HCT116 (cell line): ENCODE results near the gene IST1.

Experiments
- CTCF ChIP-seq, 3 experiments: fragments of 200-600 bp in 1 of 3; sonication (generic) in 1 of 3; IDR thresholded peaks in 2 of 3; conservative IDR thresholded peaks in 1 of 3; 2 replicates each; pipeline ENCODE4 v1.5.1; 2012 to 2017; ENCODE audit warnings: low read depth in 2 of 3, low read length in 2 of 3, antibody characterized with exemption in 1 of 3, borderline replicate concordance in 1 of 3, control low read depth in 1 of 3, mild to moderate bottlenecking in 1 of 3, mixed read lengths in 1 of 3, mixed run types in 1 of 3, moderate library complexity in 1 of 3; ENCODE audit not compliant: insufficient read depth in 1 of 3
- EGR1 ChIP-seq: IDR thresholded peaks from 2 replicates; pipeline ENCODE4 v1.6.1; 2012; ENCODE audit warnings: low read depth
- ELF1 ChIP-seq: IDR thresholded peaks from 2 replicates; pipeline ENCODE4 v1.6.1; 2012; ENCODE audit warnings: low read depth, borderline replicate concordance
- EZH2 ChIP-seq: fragments of 200-600 bp; sonication (generic); IDR thresholded peaks from 2 replicates; pipeline ENCODE4 v1.6.1; 2017; ENCODE audit warnings: antibody characterized with exemption, mixed run types
- EZH2phosphoT487 ChIP-seq: fragments of 200-600 bp; IDR thresholded peaks from 2 replicates; pipeline ENCODE4 v1.6.1; 2018; ENCODE audit warnings: antibody characterized with exemption, borderline replicate concordance
- MAX ChIP-seq: IDR thresholded peaks from 2 replicates; pipeline ENCODE4 v1.6.1; 2012
- POLR2A ChIP-seq: IDR thresholded peaks from 2 replicates; pipeline ENCODE4 v1.7.0; 2011; ENCODE audit warnings: borderline replicate concordance; ENCODE audit not compliant: insufficient read depth, insufficient read length; ENCODE audit errors: extremely low read depth
- POLR2AphosphoS5 ChIP-seq: IDR thresholded peaks from 2 replicates; pipeline ENCODE4 v1.6.1; 2011; ENCODE audit warnings: mild to moderate bottlenecking, low read depth, low read length, moderate library complexity
- REST ChIP-seq: IDR thresholded peaks from 2 replicates; pipeline ENCODE4 v1.6.1; 2012; ENCODE audit warnings: low read depth
- SRF ChIP-seq: IDR thresholded peaks from 2 replicates; pipeline ENCODE4 v1.6.1; 2012; ENCODE audit warnings: low read depth
- TCF7L2 ChIP-seq: IDR thresholded peaks from 2 replicates; pipeline ENCODE4 v1.7.0; 2011; ENCODE audit warnings: borderline replicate concordance, inconsistent platforms; ENCODE audit not compliant: insufficient read depth, insufficient read length; ENCODE audit errors: extremely low read depth
- YY1 ChIP-seq: IDR thresholded peaks from 2 replicates; pipeline ENCODE4 v1.6.1; 2011; ENCODE audit warnings: low read length, low read depth, moderate library complexity, mild to moderate bottlenecking; ENCODE audit not compliant: insufficient replicate concordance; ENCODE audit errors: extremely low read depth
- ZBTB33 ChIP-seq: IDR thresholded peaks from 2 replicates; pipeline ENCODE4 v1.6.1; 2011; ENCODE audit warnings: mild to moderate bottlenecking, low read length, moderate library complexity; ENCODE audit not compliant: insufficient replicate concordance; ENCODE audit errors: extremely low read depth
- ZFX ChIP-seq: fragments of 450-650 bp; IDR thresholded peaks from 2 replicates; pipeline ENCODE4 v1.6.1; 2017

- no peak for TF ChIP-seq POLR2A
- TF ChIP-seq REST, result no peak
- TF ChIP-seq ZFX, result no peak
- no peak for TF ChIP-seq CTCF (IDR thresholded peaks at IDR 0.05 in 2 of 3, conservative IDR thresholded peaks at IDR 0.05 in 1 of 3; ENCODE audit: borderline replicate concordance in 1 of 3, insufficient read depth in 1 of 3, low read depth in 2 of 3, low read length in 2 of 3)
- TF ChIP-seq SRF, result no peak
- TF ChIP-seq EGR1, result no peak
- TF ChIP-seq POLR2AphosphoS5, result no peak
- no peak for TF ChIP-seq TCF7L2
- no peak for TF ChIP-seq EZH2
- no peak for TF ChIP-seq MAX
- TF ChIP-seq EZH2phosphoT487, result no peak
- no peak for TF ChIP-seq ZBTB33
- no peak for TF ChIP-seq ELF1
- no peak for TF ChIP-seq YY1
Observed at GRCh38 chr16:71870818-71871217, 24.5 kb upstream of the IST1 start.
